HuH-7 (cell line): ENCODE data around the gene ISCU.

Experiments used
- DNase-seq: peaks from one replicate; pipeline ENCODE4 v3.0.0; 2011; ENCODE audit warnings: low spot score

Gene ISCU

DNA sequence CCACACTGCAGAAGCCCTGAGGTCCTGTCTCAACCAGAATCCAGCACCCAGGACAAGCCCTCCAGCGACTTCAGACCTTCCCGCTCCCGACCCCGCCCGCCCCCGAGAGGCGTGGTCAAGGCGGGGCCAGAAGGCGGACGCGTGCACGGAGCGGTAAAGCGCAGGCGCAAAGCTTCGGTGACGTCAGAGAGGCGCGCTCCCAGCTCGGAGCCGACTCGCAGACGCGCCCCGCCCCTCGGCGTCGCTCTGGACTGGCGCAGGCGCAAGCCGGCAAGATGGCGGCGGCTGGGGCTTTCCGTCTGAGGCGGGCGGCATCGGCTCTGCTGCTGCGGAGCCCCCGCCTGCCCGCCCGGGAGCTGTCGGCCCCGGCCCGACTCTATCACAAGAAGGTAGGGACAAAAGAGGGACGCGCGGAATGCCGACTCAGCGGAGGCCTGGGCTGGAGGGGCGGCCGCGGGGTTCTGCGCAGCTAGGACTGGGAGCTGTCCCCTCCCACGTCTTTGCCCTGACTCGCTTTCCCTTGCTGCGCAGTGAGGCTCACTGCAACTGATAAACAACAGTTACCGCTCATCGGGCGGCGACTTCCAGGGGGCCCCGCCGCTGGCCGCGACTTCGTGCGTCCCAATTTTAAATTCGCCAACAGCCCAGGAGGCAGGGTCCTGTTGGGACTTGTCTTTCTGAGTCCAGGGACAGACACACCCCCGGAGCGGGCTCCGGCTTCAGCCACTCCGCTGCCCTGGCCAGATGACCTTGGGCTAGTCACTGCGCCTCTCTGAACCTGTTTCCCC lies at the start of gene ISCU:
Gene ISCU, plus strand, starts transcription at position 249 of the 788 bp plus-strand sequence. Its CDS starts 27 bp downstream, at position 276.
- peak; percentile 88 for DNase-seq

DNA sequence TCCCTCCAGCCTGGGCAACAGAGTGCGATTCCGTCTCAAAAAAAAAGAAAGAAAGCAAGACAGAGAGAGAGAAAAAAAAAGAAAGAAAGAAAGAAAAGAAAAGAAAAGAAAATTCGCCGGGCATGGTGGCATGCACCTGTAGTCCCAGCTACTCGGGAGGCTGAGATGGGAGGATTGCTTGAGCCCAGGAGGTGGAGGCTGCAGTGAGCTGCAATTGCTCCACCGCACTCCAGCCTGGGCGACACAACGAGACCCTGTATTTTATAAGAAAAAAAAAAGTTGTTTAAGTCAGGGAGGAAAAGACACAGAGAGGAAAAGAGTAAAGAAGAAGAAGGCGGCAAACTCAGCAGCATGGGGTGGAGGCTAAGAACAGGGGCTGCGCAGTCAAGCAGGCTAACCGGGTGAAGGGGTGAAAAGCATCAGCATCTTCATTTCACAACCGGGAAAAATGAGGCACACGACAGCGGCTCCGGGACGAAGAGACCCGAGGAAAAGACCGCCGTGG lies 47.9 kb upstream of the ISCU start:
- DNase-seq: no peak

DNA sequence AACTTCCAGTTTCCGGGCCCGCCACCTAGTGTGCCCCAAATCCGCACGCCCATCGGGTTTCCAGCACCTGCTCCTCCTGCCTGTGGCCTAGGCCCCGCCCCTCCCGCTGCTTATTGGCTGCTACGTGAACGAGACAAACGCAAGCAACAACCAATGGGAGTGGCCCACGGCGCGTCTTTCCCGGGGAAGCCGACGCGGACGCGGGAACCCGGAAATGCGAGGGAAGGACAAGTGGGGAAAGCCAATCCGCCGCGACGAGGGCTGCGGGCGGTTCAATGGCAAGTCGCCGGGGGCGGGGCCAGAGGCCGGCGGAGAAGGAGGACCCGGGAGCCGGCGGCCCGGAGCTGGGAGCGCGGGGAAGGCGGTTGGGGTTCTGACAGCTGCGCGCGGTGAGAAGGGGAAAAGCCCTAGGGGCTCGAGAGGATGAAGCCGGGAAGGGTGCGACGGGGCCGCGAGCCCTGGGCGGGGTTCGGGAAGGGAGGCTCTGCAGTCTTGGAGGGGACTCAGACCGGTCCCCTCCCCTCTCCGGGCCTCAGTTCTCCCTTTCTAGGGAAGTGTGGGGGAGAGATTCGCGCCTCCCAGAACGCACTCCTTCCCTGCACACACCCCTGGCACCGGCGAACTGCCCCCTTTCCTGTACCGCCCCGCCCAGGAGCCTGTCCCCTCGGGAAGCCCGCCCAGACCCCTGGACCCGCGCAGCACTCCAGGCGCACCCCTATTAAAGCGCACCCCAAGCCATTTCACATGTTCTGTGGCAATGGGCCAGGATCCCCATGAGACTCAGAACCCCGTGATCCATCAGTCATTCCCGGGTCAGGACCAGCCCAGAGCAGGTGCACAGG lies 47.2 kb upstream of the ISCU start, which contains the start of gene FICD:
Gene FICD, plus strand, starts transcription at position 305 of the 842 bp plus-strand sequence. CDS start 1,696 bp downstream, outside the sequence.
- peak; percentile 98 for DNase-seq

DNA sequence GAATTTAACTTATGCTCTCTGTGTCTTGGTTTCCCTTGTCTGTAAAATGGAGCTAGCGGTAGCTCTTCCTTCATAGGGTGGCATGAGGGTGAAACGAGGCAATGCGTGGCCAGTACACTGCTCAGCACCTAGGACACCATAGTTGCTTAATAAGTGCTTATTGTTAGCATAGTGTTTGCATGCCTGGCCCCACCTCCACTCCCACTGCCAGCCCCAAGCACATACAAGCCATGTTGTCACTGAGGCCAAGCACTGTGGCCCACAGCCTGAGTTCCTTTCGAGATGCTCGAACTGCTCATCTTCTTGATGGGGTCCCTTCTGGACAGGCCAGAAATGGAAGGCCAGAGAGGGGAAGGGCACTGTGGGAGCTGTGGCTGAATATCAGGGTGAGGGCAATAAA lies 46.5 kb upstream of the ISCU start:
- no peak for DNase-seq

DNA sequence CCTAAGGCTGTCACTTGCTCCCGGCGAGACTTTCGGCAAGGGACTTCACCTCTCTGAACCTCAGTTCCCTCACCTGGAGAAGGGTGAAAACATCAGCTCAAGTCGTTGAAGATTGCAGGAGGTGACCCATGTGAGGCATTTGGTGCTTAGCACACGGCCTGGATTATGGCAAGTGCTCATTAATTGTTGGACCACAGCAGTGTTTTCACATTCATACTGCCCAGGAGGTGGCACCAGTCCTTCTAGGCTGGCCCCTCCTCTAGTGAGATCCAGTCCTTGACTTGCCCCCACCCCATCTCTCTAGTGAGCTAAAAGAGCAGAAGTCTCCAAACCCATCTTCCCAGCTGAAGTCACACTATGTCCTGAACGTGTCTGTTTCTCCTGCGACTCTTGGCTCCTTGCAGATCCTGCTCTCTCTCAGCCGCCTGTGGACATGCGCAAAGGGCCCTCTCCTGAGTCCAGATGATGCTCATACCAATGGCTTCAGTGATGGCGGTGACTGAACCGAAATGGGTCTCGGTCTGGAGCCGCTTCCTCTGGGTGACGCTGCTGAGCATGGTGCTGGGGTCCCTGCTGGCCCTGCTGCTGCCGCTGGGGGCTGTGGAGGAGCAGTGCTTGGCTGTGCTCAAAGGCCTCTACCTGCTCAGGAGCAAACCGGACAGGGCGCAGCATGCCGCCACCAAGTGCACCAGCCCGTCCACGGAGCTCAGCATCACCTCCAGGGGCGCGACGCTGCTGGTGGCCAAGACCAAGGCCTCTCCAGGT lies 45.7 kb upstream of the ISCU start:
- no peak for DNase-seq

DNA sequence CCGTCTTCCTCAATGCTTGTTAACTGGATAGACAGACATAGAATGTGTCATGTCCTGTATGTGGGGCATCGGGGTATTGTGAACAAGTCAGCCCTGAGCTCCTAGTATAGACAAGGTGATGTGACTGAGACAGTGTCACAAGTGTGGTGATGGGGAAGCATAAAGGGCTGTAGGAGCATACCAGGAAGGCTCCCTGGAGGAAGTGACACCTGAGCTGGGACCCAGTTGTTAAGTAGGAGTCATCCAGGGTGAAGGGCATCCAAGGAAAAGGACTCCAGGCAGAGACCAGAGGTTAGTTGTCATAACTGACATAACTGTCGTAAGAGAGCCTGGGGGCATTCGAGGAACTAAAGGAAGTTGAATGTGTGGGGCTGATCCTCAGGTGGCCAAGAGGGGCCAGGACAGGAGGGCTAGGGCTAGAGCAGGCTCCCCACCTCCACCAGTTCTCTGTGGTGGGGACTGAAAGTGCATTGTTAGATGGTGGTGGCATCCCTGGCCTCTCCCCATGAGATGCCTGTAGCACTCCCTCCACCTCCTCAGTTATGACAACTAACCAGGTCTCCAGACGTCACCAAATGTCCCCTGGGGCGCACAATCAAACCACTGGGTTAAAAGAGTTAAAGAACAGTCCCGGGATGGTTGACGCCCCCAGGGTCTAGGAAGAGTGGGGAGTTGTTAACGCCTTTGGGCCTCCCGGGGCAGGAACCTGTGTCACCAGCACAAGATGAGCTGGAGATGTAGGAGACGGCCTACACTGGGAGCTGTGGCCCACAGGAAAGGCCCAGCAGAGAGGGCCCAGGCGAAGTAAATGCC lies 44.9 kb upstream of the ISCU start:
- no peak for DNase-seq

DNA sequence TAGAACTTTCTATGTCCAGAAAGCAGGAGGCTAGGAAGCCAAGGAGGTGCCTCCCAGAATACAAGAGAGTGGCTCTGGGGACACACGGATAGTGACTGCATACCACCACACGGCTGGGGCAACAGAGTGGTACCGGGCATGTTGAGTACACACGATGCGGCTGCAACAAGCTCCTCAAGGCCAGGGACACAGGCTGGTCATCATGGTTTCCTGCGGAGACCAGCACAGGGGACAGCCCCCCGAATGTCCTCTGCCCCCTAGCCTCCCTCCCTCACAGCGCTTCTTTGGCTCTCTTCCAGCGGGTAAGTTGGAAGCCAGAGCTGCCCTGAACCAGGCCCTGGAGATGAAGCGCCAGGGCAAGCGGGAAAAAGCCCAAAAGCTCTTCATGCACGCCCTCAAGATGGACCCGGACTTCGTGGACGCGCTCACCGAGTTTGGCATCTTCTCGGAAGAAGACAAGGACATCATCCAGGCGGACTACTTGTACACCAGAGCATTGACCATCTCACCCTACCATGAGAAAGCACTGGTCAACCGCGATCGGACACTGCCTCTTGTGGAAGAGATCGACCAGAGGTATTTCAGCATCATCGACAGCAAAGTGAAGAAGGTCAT lies 44.2 kb upstream of the ISCU start:
- DNase-seq: no peak

DNA sequence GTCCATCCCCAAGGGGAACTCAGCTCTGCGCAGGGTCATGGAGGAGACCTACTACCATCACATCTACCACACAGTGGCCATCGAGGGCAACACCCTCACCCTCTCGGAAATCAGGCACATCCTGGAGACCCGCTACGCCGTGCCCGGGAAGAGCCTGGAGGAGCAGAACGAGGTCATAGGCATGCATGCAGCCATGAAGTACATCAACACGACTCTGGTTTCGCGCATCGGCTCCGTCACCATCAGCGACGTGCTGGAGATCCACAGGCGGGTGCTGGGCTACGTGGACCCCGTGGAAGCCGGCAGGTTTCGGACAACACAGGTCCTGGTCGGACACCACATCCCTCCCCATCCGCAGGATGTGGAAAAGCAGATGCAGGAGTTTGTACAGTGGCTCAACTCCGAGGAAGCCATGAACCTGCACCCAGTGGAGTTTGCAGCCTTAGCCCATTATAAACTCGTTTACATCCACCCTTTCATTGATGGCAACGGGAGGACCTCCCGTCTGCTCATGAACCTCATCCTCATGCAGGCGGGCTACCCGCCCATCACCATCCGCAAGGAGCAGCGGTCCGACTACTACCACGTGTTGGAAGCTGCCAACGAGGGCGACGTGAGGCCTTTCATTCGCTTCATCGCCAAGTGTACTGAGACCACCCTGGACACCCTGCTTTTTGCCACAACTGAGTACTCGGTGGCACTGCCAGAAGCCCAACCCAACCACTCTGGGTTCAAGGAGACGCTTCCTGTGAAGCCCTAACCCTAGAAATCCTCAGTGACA lies 43.5 kb upstream of the ISCU start:
- DNase-seq: no peak

DNA sequence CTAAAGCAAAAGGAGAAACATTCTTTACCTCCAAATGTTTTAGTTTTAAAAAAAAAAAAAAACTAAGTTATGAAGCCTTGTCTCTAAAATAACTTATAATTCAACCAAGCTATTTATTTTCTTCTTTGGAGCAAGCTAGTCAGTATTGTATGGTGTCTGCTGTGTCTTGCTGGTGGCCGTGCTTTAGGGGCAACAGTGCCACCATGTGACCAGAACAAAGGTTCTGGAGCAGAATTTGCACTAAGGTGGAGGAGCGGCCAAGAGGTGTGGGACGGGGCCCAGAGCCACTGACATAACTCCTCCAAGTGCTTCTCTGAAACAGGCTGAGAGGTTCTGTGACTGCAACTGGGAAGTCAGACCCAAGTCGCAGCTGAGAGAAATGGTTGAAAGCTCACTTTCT lies 42.8 kb upstream of the ISCU start:
- DNase-seq: peak; percentile 42

DNA sequence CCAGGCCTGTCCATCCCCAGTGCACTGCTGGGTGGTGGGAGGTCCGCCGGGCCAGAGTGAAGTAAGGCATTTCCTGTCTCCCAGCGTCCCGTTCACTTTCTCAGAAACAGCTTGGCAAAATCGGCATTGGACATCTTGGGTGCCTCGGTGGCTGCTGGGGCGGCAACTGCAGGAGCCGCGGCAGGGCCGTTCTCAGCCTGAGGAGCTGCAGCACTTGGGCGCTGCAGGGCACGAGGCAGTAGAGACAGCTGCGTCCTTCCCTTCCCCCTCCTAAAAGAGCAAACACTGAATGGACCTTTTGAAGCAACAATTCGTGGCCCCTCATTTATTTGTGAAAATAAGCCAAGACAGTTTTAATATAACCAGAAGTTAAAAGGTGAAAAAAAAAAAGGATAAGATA lies 39.0 kb upstream of the ISCU start:
- DNase-seq: no peak

DNA sequence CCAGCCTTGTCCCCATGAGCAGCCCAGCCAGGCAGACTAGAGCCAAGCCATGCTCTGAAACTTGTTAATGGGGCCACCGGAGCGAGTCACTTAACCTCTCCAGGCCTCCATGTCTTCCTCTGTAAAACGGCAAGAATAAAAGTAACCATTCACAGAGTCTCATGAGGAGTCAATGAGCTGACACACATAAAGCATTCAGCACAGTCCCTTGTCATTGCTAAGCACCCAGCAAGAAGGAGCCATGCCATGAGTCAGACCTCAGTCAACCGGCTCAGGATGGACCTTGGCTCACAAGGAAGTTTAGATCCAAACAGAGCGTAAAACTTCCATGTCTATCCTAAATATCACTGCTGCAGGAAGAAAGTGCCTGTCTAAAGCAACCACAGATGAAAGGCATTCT lies 36.7 kb upstream of the ISCU start:
- no peak for DNase-seq

DNA sequence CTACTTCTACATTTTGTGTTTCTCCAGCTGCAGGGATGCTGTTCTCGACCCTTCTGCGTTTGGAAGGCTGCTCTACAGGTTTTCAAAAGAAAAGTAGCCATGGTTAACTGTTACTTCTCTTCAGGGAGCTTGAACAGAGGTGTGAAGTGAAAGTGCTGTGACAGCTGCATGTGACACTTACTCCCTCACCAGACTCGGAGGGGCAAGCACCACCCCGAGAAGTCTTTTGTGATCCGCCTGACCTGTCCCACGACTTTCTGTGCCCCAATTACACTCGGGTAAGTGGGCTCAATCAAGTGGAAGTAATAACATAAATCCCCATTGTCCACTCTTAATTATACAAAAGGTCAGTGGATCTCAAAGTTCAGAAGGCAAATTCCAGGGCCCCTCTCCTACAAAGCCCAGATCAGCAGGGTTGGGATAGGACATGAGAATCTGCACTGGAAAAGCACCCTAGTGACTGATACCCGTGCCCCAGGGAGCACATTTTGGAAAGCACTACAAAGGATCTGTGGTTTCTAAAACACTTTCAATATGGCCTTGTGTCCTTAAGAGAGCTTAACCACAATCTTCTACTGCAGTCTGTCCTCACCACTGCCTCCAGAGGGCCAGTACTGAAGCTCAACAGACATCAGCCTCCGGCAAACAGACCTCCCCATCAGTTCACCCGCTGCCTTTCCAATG lies 35.8 kb upstream of the ISCU start:
- DNase-seq: no peak

DNA sequence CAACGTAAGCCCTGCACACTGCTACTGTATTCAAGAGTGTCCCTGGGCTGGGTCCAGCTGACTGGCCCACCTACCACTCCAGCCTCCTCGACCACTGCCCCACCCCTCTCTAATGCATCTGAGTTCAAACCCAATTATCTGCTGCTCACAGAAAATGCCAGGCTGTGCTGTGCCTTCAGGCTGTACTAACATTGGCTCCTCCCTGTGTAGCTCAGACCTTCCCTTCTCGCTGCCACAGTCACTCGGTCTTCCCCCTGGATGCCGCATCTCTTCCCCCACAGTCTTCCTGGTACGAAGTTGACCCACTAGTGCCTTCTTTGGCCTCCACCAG lies 35.3 kb upstream of the ISCU start:
- no peak for DNase-seq

DNA sequence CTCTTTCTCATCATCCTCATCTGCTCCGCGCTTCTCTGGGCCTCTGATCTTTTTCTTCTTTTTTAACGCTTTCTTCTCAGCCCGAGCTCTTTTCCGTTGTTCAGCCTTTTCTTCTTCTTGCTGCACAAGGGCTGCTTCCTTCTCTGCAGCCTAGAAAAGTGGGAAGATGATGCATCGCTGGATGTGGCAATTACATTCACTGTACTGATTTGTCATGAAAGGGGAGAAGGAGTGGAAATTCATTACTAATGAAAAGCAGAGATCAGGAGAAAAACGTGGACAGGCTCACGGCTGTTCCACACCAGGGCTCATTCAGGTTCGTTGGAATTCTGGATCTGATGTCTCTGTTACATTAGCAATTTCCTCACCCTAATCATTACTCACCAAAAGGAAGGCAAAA lies 32.2 kb upstream of the ISCU start:
- DNase-seq: no peak

DNA sequence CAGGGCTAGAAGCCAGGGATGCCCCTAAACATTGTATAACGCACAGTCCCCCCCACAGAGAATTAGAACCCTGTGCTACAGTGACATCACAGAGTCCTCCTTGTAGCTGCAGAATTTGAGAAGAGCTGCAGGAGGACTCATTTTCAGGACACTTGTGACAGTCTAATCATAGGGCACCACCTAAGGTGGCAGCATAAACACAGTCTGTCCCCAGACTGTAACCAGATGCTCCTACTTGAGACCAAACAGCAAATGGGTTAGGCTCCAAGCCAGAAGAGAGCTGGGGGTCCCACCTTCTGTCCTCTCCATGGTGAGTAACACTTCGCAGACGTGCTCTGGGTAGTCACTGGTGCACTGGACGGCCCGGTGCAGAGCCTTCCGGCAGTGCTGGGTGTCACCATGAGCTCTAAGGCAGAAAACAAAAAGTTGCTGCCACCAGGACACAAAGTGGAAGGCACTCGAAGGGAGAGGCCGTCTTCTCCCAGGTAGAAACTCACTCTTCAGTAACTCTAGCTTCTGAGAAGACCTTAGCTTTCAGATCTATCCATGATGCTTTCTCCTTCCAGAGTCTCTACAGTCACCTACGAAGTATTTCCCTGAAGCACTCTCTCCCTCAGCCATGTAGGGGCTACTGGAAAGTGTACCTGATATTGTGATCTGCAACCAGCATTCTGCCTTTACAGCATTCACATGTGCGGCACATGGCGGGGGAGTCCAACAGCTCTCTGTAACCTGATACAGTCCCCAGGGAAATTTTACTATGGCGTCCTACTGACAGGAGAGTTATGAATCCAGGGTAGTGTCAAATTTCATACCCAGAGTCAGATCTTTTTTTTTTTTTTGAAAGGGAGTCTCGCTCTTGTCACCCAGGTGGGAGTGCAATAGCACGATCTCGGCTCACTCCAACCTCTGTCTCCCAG lies 30.2 kb upstream of the ISCU start:
- no peak for DNase-seq

DNA sequence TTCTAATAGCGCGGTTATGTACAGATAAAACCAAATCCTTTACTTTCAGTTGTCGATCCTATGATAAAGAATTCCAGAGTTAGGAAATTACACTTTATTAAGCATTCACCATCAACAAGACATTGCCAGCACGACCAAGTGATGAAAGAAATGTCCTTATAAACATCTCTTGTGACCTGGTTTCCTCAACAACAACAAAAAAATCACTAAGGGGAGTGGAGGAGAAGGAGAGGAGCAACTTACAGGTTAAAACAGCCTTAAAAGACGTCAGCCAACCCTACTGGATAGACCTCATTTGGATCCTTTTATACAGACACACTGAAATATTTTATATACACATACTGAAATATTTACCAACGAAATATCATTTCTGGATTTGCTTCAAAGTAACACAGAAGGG lies 24.2 kb upstream of the ISCU start:
- DNase-seq: no peak

DNA sequence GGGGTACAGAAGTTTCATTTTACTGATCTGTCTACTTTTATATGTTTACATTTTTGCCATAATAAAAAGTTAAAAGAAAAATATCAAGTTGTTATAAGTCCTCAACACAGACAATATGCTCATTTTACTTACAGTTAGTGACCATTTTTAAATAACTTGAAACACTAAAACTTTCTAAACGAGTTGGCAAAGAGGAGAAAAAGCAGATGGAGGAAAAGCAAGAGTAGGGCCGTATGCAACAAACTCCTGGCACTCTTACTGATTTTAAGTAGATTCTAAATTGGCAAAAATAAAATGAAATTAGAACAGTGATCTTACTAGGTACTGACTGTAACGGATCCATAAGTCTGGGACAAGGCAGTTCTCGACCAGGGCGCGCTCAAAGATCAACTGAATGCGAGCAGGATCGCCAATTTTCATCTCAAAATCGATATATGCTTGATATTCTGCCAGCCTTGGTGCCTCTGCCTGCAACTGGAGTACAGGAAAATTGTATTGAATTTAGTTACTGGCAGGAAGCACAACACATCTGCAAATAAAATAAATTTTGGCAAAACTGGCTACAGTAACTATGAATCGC lies 23.7 kb upstream of the ISCU start:
- DNase-seq: no peak

DNA sequence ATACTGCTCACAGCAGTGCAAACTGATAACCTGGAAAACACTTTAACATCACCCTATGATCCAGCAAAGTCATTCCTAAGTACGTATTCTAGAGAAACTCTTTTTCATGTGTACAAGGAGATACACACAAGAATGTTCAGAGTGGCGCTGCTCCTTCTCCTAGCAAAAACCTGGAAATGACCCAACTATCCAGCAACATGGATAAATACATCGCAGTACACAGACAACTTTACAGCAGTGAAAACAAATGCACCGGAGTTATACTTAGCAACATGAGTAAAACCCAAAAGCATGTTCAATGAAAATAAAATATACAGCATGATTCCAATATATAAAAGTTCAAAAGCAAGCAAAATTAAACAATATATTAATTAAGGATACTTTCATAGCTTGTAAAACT lies 20.1 kb upstream of the ISCU start:
- no peak for DNase-seq
